ENCODE results near the gene TMEM89.
A peak's percentile ranks its signal among the peaks of the same experiment; 100 is the strongest.

TMEM89 gene

GRCh38 chr3:48614044-48614443, 7.5 kb downstream of the TMEM89 start:
- Mint-ChIP-seq H3K36me3 (peaks cover 2% of the 10 kb centered on the region), H3K9me3 (no peaks in the 10 kb centered on the region), H3K27ac (no peak overlapping the region), H3K27me3 (no peaks in the 10 kb centered on the region), H3K4me3 (no peak overlapping the region), H3K4me1 (peaks cover 4% of the 10 kb centered on the region)
- ATAC-seq (ENCODE audit: low read depth) (no peak), DNase-seq (ENCODE audit: low spot score in 2 of 2) (no peak)

- DNase-seq (ENCODE audit: low spot score in 2 of 2) = no peak
- H3K4me3 Mint-ChIP-seq = no peak overlapping the region
Measured at GRCh38 chr3:48612309-48612708, 9.3 kb downstream of the TMEM89 start.

DNA sequence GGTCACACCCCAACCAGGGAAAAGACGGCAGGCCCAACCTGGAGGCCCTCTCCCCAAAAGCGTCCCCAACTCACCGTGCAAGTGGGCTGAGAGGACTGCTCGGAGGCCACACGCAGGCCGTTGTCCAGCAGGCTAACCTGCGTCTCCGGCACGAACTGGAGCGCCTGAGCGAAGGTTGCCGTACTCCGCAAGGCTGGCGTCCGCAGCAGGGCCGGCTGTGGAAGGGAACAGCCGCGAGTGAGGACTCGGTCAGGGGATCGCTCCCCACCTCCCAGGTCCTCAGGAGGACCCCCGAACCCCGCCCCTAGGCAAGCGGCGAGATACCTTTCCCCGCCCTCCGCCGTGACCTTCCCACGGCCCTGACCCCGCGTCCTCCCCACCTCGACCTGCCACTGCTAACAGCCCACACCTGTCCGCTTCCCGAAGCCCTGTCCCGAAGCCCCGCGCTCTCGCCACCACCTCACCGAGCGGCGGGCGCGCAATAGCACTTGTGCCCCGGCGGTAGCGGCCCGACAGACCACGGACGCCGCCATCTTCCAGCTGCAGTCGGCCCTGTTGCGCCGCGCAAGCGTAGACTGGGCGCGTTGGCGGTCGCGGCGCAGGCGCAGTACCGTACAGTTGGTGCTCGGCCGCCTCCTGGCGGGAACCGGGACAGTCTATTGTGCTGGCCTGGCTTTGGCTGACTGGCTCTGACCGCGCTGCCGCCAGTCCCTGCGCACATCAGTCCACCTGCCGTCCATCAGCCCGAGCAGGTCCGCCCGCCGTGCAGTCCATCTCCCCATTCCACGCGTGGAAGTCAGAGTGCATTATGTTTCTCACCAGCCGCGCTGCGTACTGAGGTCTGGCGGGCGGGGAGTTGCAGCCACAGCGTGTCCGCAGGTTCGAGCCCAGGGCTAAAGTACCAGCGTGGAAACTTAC, 12.2 kb downstream of the TMEM89 start, which contains the start of gene UQCRC1:
UQCRC1 (minus strand) TSS at position 559 of the 918 bp plus-strand sequence; CDS start at position 533, 26 bp downstream.
- ATAC-seq (ENCODE audit: low read depth) = peak; percentile 98
- H3K27me3 Mint-ChIP-seq = no peaks in the 10 kb centered on the region
- no peaks in the 10 kb centered on the region for H3K9me3 Mint-ChIP-seq
- peak within 1 kb of the TSS; percentile 100 for H3K4me3 Mint-ChIP-seq
- H3K36me3 Mint-ChIP-seq = peaks cover 6% of the 10 kb centered on the region
- H3K4me1 Mint-ChIP-seq = peaks cover 9% of the 10 kb centered on the region
- peak within 1 kb of the TSS; percentile 99 for H3K27ac Mint-ChIP-seq
- DNase-seq (ENCODE audit: low spot score in 2 of 2) = peak; percentile 88 to 91

More at GRCh38 chr3:48612309-48612708, 9.3 kb downstream of the TMEM89 start:
- Mint-ChIP-seq H3K36me3 (peaks cover 5% of the 10 kb centered on the region), H3K27ac (no peak overlapping the region), H3K4me1 (peaks cover 9% of the 10 kb centered on the region), H3K9me3 (no peaks in the 10 kb centered on the region), H3K27me3 (no peaks in the 10 kb centered on the region)
- ATAC-seq (ENCODE audit: low read depth) = no peak

- Mint-ChIP-seq H3K4me3 (peak overlapping the region; percentile 17), H3K4me1 (peaks cover 9% of the 10 kb centered on the region), H3K36me3 (peaks cover 12% of the 10 kb centered on the region), H3K27me3 (no peaks in the 10 kb centered on the region), H3K27ac (no peak overlapping the region), H3K9me3 (no peaks in the 10 kb centered on the region)
- ATAC-seq (ENCODE audit: low read depth) = no peak
- no peak for DNase-seq (ENCODE audit: low spot score in 2 of 2)
Measured at GRCh38 chr3:48607519-48607918, 14.1 kb downstream of the TMEM89 start.

- peaks cover 31% of the 10 kb centered on the region for H3K36me3 Mint-ChIP-seq
- no peaks in the 10 kb centered on the region for H3K27me3 Mint-ChIP-seq
- ATAC-seq (ENCODE audit: low read depth) = no peak
- peaks cover 3% of the 10 kb centered on the region for H3K4me1 Mint-ChIP-seq
- H3K9me3 Mint-ChIP-seq = no peaks in the 10 kb centered on the region
- no peak for DNase-seq (ENCODE audit: low spot score in 2 of 2)
- no peak overlapping the region for H3K4me3 Mint-ChIP-seq
- no peak overlapping the region for H3K27ac Mint-ChIP-seq
Measured at GRCh38 chr3:48601622-48601994, 20.0 kb downstream of the TMEM89 start.

GRCh38 chr3:48600711-48601621, 20.6 kb downstream of the TMEM89 start:
- H3K27me3 Mint-ChIP-seq = peaks cover 3% of the 10 kb centered on the region
- peaks cover 5% of the 10 kb centered on the region for H3K4me1 Mint-ChIP-seq
- no peak for DNase-seq (ENCODE audit: low spot score in 2 of 2)
- H3K4me3 Mint-ChIP-seq = no peak overlapping the region
- H3K27ac Mint-ChIP-seq = no peak overlapping the region
- peaks cover 29% of the 10 kb centered on the region for H3K36me3 Mint-ChIP-seq
- no peaks in the 10 kb centered on the region for H3K9me3 Mint-ChIP-seq
- no peak for ATAC-seq (ENCODE audit: low read depth)

DNA sequence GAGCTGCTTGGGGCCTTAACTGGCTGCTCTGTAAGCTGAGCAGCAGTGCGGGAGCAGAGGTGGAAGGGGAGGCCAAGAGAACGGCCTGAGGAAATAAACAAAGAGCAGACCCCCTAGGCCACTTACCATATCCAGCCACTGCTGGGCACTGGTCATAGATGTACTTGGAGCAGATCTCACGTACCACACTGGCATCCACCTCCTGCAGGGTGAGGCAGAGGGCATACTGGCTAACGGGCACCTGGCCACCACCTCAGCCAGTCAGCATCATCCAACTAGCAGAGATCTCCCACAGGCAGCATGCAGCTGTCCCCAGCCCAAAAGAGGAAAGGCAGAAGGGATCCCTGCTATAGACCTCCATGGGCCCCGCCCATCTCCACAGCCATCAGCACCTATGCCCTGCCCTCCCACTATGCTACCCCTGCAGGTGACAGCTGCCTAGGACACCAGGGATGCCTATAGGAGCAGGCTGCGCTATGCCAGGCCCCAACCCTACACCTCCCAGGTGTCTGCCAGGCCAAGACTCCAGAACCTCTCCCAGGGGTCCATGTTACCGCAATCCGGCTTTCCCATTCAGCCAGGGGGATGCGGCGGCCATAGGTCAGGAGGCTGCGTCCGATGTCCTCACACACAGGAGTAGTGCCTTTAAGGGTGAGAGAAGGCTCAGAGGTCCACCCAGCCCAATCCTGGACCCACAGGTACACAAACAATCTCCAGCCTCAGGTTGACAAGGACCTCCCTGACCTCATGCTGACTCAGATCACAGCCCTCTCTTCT, 21.9 kb downstream of the TMEM89 start:
- Mint-ChIP-seq H3K27ac (no peak overlapping the region), H3K36me3 (peaks cover 29% of the 10 kb centered on the region), H3K9me3 (no peaks in the 10 kb centered on the region)

DNA sequence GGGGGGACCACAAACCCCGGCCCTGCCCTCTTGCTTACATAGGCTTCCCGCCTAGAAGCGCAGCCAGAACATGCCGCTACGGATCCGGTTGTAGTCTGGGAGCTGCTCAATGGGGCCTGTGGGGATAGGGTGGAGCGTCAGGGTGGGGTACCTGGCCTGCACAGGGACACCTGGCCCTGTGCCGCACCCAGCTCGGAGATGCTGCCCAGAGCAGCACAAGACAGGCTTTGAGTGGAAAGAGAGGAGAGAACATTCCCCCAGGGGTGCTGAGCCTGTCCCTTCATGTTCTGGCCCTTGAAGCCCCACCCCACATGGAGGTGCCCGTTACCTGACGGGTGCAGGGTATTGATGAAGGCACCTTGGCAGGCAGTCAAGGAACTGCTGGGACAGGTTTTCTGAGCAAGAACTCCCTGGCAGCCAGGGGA, 22.5 kb downstream of the TMEM89 start:
- H3K36me3 Mint-ChIP-seq = peaks cover 29% of the 10 kb centered on the region
- H3K27me3 Mint-ChIP-seq = peaks cover 9% of the 10 kb centered on the region
- no peak for DNase-seq (ENCODE audit: low spot score in 2 of 2)
- ATAC-seq (ENCODE audit: low read depth) = no peak
- no peak overlapping the region for H3K4me3 Mint-ChIP-seq
- H3K4me1 Mint-ChIP-seq = peaks cover 14% of the 10 kb centered on the region
- no peaks in the 10 kb centered on the region for H3K9me3 Mint-ChIP-seq
- no peak overlapping the region for H3K27ac Mint-ChIP-seq

More for the DNA sequence above, 21.9 kb downstream of the TMEM89 start:
- no peak for ATAC-seq (ENCODE audit: low read depth)
- peaks cover 4% of the 10 kb centered on the region for H3K27me3 Mint-ChIP-seq
- H3K4me3 Mint-ChIP-seq = no peak overlapping the region
- no peak for DNase-seq (ENCODE audit: low spot score in 2 of 2)
- H3K4me1 Mint-ChIP-seq = peaks cover 11% of the 10 kb centered on the region

GRCh38 chr3:48598323-48599076, 23.1 kb downstream of the TMEM89 start:
- ATAC-seq (ENCODE audit: low read depth) (no peak), DNase-seq (ENCODE audit: low spot score in 2 of 2) (no peak)
- Mint-ChIP-seq H3K4me3 (no peak overlapping the region), H3K27me3 (peaks cover 9% of the 10 kb centered on the region), H3K36me3 (peaks cover 29% of the 10 kb centered on the region), H3K4me1 (peaks cover 14% of the 10 kb centered on the region), H3K27ac (no peak overlapping the region), H3K9me3 (no peaks in the 10 kb centered on the region)

- H3K9me3 Mint-ChIP-seq = no peaks in the 10 kb centered on the region
- H3K27me3 Mint-ChIP-seq = peaks cover 13% of the 10 kb centered on the region
- H3K4me3 Mint-ChIP-seq = no peak overlapping the region
- H3K4me1 Mint-ChIP-seq = peaks cover 14% of the 10 kb centered on the region
- H3K27ac Mint-ChIP-seq = no peak overlapping the region
- ATAC-seq (ENCODE audit: low read depth) = no peak
- DNase-seq (ENCODE audit: low spot score in 2 of 2) = no peak
- H3K36me3 Mint-ChIP-seq = peaks cover 23% of the 10 kb centered on the region
Measured at GRCh38 chr3:48597408-48597800, 24.2 kb downstream of the TMEM89 start.

DNA sequence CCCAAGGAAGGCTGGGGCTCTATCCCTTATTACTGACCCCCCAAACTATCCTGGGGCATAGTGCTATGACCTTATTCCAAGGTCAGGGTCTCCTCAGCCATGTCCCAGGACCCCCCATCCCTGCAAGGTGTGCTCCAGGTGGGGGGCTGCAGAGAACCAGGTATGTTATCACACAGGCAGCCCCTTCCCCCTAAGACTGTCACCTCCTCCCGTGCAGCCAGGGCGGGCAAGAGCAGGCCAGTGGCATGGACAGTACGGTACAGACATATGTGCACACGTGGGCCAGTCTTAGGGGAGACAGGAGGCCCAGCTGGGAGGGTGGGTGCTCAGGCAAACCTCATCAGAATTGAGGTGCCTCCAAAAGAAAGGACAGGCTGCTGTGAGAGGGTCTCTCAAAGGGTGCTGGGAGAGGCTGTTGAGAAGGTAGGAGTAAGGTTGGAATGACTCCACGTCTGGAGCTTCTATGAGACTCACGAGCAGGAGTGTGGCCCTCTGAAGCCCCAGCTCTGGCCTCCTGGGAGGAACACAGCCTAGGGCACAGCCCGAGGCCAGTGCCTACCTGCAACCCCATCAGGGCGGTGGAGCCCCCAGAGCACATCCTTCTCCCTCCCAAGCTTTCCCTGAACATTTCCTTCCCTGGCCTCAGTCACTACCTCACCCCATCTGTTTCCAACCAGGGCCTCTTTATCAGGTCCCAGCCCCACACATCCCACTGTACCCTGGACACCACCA, 24.7 kb downstream of the TMEM89 start:
- H3K9me3 Mint-ChIP-seq = no peaks in the 10 kb centered on the region
- ATAC-seq (ENCODE audit: low read depth) (no peak), DNase-seq (ENCODE audit: low spot score in 2 of 2) (no peak)
- peaks cover 20% of the 10 kb centered on the region for H3K36me3 Mint-ChIP-seq
- H3K4me3 Mint-ChIP-seq = no peak overlapping the region
- peak overlapping the region; percentile 84 for H3K27ac Mint-ChIP-seq
- H3K27me3 Mint-ChIP-seq = peaks cover 13% of the 10 kb centered on the region
- H3K4me1 Mint-ChIP-seq = peaks cover 14% of the 10 kb centered on the region

- Mint-ChIP-seq H3K4me1 (peaks cover 14% of the 10 kb centered on the region), H3K36me3 (peaks cover 20% of the 10 kb centered on the region), H3K27me3 (peaks cover 14% of the 10 kb centered on the region), H3K4me3 (no peak overlapping the region), H3K9me3 (no peaks in the 10 kb centered on the region), H3K27ac (peak overlapping the region; percentile 84)
- DNase-seq (ENCODE audit: low spot score in 2 of 2) = no peak
- no peak for ATAC-seq (ENCODE audit: low read depth)
Measured at GRCh38 chr3:48596157-48596556, 25.4 kb downstream of the TMEM89 start.

All from memory B cell (primary cell).